NCI-H2107 treated with DMSO at 0.1 percent for 48 hours (cell line): ENCODE results near the gene CYP4F8.
"Not testable (repeated sequence)": the region's sequence is repeated elsewhere in the genome, so short reads cannot be mapped to it uniquely, and the experiment has no call there.

Source experiments
- DNase-seq: peaks from one replicate; lab custom pipeline; 2025; ENCODE audit not compliant: unreplicated experiment; lab: John Stamatoyannopoulos, UW

Gene CYP4F8

DNA sequence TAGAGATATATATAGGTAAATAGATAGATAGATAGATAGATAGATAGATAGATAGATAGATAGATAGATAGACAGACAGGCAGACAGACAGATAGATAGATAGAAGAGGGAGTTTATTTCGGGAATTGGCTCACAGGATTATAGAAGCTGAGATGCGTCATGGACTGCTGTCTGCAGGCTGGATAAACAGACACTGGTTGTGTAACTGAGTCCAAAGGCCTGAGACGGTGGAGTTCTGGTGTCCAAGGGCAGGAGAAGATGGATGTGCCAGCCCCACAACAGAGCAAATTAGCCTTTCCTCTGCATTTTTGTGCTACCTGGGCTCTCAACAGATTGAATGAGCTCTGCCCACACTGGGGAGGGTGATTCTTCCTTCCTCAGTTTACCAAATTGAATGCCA is 28.4 kb downstream of the CYP4F8 start:
- no peak for DNase-seq

DNA sequence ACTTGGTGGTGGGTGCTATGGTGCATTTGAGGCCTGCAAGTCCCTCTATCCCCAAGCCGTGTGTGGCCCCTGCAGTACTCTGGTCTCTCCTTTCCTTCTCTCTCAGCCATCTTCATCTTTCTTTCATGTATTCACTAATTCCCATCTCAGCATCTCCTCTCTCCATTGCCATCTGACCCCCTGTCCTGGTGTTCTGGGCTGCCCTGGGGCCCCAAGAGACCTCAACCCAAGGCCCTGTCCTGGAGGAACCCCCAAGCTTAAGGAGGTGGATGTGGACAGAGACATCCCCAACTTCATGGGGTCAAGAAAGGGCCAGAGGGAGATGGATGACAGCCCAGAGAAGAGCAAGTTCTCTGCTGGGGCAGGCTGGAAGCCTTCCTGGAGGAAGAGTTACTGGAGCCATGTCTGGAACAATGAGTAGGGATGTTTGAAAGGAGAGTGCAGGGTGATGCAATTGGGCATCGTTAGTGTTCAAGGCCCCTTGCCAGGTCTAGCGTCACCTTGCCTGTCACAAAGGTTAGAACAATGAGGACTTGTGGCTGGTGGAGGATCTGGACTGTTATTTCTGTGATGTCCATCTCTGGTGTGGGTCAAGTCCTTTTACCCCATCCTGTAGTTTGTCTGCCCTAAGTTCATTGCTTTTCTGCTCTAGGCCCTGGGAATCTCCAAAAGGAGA is 29.2 kb downstream of the CYP4F8 start:
- no peak for DNase-seq

DNA sequence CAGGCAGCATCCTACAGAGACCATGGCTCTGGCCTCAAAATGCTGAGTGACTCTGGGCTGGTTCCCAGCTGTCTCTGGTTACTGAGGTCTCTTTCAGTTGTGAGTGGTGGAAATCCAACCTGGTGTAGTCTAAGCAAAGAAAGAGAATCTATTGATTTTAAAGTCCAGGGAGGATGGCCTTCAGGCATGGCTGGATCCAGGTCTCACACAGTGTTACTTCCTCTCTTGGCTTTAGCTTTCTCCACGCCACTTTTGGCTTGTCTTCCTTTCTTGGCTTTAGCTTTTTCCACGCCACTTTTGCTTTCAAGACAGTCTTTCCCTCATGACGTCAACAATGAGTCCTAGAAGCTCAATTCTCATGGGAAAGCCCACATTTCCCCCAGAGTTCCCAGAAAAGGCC is 29.8 kb downstream of the CYP4F8 start:
- DNase-seq = no peak

DNA sequence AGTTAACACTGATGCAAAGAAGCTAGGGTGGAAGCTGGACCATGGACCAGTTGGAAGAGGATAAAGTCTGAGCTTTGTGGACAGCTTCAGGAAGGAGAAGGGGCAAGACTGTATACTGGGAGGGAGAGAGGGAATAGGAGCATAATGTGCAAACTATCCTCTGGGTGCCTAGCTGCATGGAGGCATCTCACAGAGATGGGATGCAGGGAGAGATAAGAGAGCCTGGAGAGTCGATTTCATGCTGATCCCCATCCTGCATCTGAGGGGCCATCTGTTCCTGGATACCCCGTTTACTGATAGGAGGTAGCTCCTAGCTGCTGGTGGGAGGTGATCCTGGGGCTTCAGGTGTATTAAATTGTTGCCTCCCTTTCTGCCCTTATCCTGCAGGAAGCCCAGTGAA is 34.5 kb downstream of the CYP4F8 start:
- no peak for DNase-seq

DNA sequence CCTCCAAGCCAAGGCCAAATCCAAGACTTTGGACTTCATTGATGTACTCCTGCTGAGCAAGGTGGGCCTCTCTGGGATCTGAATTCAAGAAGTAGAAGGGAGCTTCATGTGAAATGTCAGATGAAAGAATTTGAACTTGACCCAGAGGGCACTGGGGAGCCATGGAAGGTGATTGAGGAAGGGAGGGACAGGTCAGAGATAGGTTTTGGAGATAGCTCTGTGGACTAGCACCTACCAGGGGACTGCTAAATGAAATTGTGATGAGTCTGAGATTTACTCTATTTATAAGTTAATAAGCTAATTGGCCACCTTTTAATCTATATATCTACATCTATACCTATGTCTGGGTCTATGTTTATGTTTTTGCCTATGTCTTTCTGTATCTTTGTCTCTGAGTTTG is 35.1 kb downstream of the CYP4F8 start:
- DNase-seq = not testable (repeated sequence)

DNA sequence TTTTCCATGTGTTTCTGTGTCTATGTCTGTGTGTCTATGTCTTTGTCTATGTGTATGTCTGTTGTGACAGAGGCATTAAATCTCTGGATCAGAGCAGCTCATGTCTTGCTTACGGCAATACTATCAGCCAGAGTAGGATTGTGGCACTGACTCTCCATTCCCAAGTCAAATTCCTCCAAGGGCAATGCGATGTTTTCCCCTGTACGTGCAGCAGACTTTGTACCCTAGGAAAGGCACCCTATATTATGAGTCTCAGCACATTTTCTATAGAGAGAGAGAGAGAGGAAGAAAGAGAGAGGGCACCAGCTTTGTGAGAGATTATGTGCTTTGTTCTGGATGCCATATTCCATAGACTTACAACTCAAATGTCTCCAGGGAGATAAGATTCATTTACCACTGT is 36.8 kb downstream of the CYP4F8 start:
- DNase-seq = no peak

DNA sequence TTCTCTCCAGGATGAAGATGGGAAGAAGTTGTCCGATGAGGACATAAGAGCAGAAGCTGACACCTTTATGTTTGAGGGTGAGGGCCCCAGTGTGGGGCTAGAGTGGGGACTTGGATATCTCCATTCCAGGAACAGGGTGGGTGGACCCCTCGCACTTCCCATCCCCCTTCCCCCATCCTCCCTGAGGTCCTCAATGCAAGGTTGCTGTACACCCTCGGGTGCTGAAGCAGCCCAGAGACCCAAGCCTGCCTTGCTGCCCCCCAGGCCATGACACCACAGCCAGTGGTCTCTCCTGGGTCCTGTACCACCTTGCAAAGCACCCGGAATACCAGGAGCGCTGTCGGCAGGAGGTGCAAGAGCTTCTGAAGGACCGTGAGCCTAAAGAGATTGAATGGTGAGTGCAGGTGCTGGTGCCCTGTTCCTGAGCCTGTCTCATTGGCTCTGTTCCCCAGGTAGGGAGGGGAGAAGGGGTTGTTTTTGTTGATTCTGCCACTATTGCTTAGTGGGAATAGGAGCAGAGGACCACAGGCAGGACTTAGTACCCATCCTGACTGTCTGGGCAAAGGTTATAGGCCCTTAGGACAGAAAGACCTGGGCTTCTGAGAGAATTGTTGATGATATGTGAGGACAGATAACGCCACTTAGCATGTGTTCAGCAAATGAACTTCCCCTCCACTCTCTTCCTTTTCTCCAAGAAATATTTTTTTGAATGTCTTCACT is 37.7 kb downstream of the CYP4F8 start:
- no peak for DNase-seq

DNA sequence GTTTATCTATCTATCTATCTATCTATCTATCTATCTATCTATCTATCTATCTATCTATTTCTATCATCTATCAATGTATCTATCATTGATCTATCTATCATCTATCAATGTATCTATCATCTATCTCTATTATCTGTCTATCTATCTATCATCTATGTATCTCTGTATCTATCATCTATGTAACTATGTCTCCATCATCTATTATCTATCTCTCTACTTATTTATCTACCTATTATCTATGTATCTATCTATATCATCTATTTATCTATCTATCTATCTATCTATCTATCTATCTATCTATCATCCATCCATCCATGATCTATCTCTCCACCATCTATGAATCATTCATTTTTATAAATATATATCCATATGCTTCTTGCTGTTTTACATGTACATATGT is 41.4 kb downstream of the CYP4F8 start:
- no peak for DNase-seq

DNA sequence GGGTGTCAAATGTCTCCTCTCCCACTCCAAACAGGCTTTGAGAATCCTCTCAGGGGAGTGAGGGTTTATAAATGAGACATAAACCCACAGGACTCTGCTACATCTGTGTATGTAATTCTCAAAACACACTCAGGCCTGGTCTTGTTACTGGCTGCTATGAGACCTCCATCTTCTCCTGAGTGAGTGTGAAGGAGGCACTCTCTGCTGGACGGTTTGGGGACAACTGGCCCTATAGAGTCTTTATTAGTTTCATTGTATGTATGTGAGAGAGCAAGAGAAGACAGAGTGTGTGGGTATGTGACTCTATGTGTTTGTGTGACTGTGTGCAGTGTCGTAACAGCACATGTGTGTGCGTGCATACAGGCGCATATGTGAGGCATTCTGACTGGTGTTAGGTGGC is 48.2 kb downstream of the CYP4F8 start:
- DNase-seq = no peak

DNA sequence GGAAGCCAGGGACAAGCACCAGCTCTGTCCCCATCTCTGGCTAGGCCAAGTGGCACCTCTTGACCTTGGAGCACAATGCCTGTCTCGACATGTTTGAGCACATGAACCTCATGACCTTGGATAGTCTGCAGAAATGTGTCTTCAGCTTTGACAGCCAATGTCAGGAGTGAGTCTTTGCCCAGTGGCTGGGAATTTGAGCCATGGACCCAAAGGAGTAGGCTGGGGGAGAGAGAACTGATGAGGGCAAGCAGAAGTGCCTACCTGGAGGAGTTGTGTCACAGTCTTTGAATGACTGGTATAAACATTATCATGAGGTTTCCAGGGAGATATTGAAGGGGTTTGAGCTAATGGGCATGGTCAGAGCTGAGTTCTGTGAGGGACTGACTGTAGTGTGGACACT is 51.2 kb downstream of the CYP4F8 start:
- no peak for DNase-seq

DNA sequence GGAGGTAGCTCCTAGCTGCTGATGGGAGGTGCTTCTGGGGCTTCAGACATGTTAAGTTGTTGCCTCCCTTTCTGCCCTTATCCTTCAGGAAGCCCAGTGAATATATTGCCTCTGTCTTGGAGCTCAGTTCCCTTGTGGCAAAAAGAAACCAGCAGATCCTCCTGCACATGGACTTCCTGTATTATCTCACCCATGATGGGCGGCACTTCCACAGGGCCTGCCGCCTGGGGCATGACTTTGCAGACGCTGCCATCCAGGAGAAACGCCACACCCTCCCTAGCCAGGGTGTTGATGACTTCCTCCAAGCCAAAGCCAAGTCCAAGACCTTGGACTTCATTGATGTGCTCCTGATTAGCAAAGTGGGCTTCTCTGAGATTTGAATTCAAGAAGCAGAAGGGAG is 51.9 kb downstream of the CYP4F8 start:
- DNase-seq = no peak

DNA sequence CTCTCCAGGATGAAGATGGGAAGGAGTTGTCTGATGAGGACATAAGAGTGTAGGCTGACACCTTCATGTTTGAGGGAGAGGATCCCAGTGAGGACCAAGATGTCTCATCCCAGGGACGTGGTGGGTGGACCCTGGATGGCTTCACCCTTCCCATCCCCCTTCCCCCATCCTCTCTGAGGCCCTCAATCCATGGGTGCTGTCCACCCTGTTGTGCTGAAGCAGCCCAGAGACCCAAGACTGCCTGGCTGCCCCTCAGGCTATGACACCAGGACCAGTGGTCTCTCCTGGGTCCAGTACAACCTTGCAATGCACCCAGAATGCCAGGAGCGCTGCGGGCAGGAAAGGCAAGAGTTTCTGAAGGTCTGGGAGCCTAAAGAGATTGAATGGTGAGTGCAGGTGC is 54.4 kb downstream of the CYP4F8 start:
- DNase-seq = no peak

DNA sequence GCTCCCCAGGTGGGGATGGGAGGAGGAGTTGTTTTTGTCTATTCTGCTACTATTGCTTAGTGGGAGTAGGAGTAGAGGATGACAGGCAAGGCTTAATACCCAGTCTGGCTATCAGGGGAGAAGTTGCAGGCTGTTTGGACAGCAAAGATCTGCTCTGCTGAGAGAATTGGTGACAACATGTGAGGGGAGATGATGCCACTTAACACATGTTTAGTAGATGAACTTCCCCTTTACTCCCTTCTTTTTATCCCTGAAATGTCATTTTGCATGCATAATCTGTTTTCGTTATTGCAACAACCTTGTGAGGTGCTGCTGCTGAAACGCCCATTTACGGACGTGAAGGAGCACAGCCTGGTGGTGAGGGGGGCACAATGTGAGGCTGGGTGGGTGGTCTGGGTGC is 54.9 kb downstream of the CYP4F8 start:
- no peak for DNase-seq

DNA sequence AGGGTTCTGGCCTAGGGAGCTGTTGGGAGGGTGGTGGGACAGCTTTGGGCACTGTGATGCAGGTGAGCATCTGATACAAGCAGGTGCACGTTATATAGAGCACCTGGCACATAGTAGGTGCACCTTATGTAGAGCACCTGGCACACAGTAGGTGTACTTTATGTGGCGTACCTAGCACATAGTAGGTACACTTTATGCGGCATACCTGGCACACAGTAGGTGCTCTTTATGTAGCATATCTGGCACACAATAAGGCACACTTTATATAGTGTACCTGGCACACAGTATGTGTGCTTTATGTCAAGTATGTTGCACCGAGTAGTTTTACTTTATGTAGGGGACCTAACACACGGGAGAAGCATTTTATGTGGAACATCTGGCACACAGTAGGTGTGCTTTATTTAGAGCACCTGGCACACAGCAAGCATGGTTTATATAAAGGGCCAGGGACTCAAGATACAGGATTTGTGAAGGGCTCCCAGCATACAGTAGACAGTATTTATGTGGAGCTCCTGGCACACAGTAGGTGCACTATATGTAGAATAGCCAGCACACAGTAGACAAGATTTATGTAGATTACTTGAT is 56.3 kb downstream of the CYP4F8 start:
- no peak for DNase-seq

DNA sequence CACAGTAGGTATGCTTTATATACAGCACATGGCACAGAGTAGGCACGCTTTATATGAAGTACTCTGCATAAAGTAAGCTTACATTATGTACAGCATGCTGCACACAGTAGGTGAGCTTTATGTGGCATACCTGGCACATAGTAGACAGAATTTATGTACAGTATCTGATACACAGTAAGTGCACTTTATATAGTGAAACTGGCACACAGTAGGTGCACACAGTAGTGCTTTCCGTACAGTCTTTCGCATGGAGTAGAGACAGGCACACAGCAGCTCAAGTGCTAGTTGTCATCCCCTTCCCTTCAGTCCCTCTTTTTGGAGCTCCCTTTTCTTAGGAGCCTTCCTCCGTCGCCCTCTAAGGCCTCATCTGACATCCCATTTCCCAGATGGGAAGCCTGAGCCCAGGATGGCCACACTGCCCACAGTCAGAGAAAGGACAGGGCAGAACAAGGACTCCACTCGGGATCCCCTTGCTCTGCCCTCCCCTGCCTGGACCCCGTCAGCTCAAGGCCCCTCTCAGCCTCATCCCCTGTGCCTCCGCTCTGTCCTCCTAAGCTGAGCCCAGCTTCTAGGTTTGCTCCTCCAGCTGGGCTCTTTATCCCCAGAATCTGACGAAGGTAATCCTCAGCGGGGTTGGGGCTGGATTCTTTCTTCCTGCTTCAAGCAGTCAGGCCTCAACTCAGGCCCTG is 57.0 kb downstream of the CYP4F8 start:
- DNase-seq = no peak

DNA sequence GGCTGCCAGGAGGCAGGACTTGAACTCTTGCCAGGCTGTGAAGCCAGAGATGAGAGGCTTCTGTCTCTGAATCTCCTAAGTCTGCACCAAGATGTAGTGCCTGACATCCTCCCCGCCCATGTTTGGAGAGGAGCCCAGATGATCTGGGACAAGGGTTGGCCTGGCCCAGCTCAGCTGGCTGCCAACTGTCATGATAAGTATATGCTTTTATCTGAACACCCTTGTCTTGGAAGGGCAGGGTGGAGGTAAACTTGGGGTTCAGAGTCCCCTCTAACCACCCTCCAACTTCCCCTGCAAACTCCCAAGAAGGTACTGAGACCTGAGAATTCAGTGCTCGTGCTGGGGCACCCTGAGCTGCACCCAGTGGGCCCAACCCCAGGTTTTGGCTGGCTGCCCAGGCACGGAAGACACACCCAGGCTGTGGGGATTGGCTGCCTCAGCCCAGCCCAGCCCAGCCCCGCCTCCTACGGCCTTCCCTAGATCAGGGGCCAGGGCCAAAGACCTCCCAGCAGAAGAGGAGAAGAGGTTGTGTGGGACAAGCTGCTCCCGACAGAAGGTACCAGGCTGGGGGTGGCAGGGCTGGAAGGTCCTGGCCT is 57.7 kb downstream of the CYP4F8 start, which contains the start of gene CYP4F12:
CYP4F12 (plus strand) TSS at position 508 of the 596 bp plus-strand sequence. CDS start 443 bp downstream, outside the sequence.
- no peak for DNase-seq

DNA sequence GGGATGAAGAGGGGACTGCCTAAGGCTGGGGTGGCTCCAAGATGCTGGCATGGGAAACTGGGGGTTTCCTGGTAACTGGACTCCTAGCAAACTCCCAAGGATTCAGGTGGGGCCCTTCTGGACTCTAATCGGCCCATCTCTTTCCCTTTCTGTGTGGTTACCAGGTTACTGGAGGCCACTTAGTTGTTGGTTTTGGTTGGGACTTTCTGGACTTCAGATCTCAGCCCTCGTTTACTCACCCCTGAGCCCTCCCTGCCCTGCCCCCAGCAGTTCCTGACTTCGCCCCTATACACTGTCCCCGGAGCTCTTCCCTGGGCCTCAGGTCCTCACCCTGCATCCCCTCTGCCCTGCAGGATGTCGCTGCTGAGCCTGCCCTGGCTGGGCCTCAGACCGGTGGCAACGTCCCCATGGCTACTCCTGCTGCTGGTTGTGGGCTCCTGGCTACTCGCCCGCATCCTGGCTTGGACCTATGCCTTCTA is 58.2 kb downstream of the CYP4F8 start:
- DNase-seq = no peak

DNA sequence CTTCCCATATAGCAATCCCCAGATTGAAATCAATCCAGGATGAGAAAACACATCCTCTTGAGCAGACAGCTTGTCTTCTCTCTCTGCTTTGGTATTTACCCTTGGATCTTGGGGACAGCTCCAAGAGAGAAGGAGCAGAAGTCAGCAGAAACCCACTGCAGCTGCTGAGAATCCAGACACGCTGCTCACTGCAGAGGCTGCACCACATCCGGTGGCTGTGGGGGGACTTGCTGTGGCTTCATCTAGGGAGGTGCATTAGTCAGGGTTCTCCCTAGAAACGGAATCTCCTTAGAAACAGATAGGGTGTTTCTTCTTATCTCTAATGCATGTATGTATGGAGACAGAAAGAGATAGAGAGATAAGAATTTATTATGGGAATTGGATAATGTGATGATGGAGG is 60.5 kb downstream of the CYP4F8 start:
- no peak for DNase-seq

DNA sequence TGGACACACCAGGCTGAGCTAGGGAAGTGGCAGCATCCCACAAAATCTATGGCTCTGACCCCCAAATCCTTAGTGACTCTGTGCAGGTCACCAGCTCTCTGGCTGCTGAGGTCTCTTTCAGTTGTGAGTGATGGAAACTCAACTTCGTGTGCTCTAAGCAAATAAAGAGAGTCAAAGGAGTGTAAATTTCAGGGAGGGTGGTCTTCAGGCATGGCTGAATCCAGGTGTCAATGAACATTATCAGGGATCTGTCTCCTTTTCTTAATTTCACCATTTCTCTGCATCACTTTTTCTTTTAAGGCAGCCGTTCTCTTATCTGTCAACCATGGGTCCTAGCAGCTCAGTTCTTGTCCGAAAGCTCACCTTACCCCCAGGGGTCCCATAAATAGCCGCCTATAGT is 64.1 kb downstream of the CYP4F8 start:
- DNase-seq = no peak

DNA sequence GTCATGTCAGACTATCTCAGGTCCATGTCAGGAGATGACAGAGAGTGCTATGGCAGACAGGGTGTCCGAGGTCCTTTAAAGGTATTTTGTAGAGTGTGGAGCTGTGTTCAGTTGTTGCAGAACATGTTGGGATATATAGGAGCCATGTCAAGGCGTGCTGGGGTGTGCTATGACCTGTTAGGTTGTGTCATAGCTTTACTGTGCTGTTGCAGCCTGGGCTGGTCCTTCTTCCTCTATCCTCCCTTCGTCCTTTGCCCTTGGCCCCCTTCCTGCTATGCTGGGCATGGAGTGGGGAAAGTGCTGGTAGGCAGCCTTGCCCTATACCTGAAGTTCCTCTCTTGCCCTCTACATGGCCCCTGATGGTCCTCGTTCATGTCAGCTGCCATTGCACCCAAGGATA is 64.8 kb downstream of the CYP4F8 start:
- not testable (repeated sequence) for DNase-seq
